Epithelial cell of proximal tubule (primary cell): ENCODE data around the gene TNIP1. TPM values are rescaled to one million over a fixed set of nuclear protein-coding genes. Genes with fewer than 3 reads are reported as not detected.

ENCODE experiments used
- DNase-seq: peaks from one replicate; pipeline ENCODE4 v3.0.0-alpha.2; 2011; ENCODE audit warnings: low read depth
- H3K4me3 ChIP-seq: 2 replicates; pipeline ENCODE4 v1.5.1; 2011; ENCODE audit warnings: low read depth, mild to moderate bottlenecking, low read length
- CTCF ChIP-seq: conservative IDR thresholded peaks from 2 replicates; pipeline ENCODE4 v1.5.1; 2012; ENCODE audit warnings: low read depth, mild to moderate bottlenecking, low read length
- total RNA-seq: library from RNA; depleted of rRNA; stranded (reverse); fragments of >200 nt; gene quantifications from 2 replicates; pipeline ENCODE4 v1.2.3, GENCODE V29; 2015

Gene TNIP1
- 241 and 255 TPM in 2 replicates for total RNA-seq

- H3K4me3 ChIP-seq: peak within 1 kb of the TSS; percentile 84
- no peak for TF ChIP-seq CTCF
- DNase-seq: no peak
Observed at GRCh38 chr5:151080613-151081430, at the start of gene TNIP1. Gene TNIP1 (minus strand): TSS chr5:151081034. CDS start chr5:151065095, 15,939 bp downstream.

GRCh38 chr5:151130235-151130921, 49.5 kb upstream of the TNIP1 start:
- TF ChIP-seq CTCF: no peak
- DNase-seq: no peak
- no peak overlapping the region for H3K4me3 ChIP-seq

GRCh38 chr5:151128817-151129216, 48.0 kb upstream of the TNIP1 start:
- H3K4me3 ChIP-seq: no peak overlapping the region
- TF ChIP-seq CTCF: no peak
- DNase-seq: no peak

- no peak for DNase-seq
- H3K4me3 ChIP-seq: no peak overlapping the region
- no peak for TF ChIP-seq CTCF
Observed at GRCh38 chr5:151127926-151128325, 47.1 kb upstream of the TNIP1 start.

- no peak for DNase-seq
- peak; percentile 87 for TF ChIP-seq CTCF
- H3K4me3 ChIP-seq: no peak overlapping the region
Observed at GRCh38 chr5:151126199-151126645, 45.4 kb upstream of the TNIP1 start.

GRCh38 chr5:151125421-151125820, 44.6 kb upstream of the TNIP1 start:
- no peak for DNase-seq

More at GRCh38 chr5:151125421-151125820, 44.6 kb upstream of the TNIP1 start:
- no peak for TF ChIP-seq CTCF
- H3K4me3 ChIP-seq: no peak overlapping the region
